ENCODE data around the gene EN2. TPM values are rescaled to one million over a fixed set of nuclear protein-coding genes. Genes with fewer than 3 reads are reported as not detected.

The EN2 gene
- total and polyA plus RNA-seq, 2 of the 4 experiments (the other 2 are of a cell fraction): not detected

DNA sequence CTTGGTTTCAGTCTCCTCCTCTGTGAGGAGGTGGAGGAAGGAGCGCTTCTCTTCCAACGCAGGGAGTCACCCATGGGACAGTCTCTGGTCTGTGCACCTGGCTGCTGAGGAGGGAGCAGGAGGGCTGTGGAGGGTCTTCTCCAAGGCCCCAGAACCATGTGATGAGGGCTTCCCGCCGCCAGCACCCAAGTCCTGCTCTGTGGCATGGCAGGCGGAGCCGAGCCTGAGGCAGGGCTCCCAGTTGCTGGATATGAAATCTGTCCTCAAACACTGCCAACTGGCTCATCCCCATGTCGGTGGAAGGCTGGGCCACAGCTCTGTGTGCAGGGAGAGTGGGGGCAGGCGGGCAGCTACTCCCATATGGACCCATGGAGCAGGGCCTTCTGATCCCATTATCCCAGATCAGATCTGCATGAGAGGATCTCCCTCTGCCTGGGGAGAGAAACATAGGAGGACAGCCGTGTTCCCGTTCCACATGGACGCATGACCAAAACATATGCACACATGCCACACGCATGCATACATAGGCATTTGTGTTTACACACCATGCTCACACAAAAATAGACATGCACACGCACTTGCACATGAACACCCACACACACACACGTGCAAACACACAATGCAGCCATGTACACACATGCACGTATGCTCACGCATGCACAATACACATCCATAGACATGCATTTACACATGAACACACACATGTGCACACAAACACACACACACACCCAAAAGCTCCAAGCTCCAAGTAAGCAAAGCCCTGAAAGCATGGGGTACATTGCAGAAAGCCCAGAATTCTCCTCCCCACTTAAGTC is 38.8 kb upstream of the EN2 start:
- Histone ChIP-seq H3K9ac (ENCODE audit: low read depth, low read length) (no peak overlapping the region), H4K91ac (ENCODE audit: insufficient read depth, low read depth, low read length) (no peak overlapping the region), H3K9me1 (ENCODE audit: insufficient read depth, low read length) (no peaks in the 10 kb centered on the region), H4K20me1 (ENCODE audit: insufficient read depth, low read length) (no peaks in the 10 kb centered on the region), H3K14ac (replicated peaks; ENCODE audit: low read depth, low read length) (no peak overlapping the region), H3K9me3 (ENCODE audit: control insufficient read depth, insufficient read depth, low read length) (no peaks in the 10 kb centered on the region), H3K4ac (ENCODE audit: low read depth, low read length) (no peak overlapping the region), H2AK5ac (ENCODE audit: low read depth, low read length) (no peak overlapping the region), H3K4me2 (ENCODE audit: low read depth, low read length) (no peak overlapping the region), H4K5ac (ENCODE audit: low read depth, low read length) (no peak overlapping the region), H2BK15ac (ENCODE audit: low read depth, low read length) (no peak overlapping the region), H3K18ac (ENCODE audit: low read depth, low read length) (no peak overlapping the region), H2BK5ac (ENCODE audit: low read depth, low read length, poor library complexity, severe bottlenecking) (no peak overlapping the region), H3K23ac (ENCODE audit: low read depth, low read length) (no peak overlapping the region), H3K27ac (ENCODE audit: insufficient read depth, low read length) (no peak overlapping the region), H2BK20ac (ENCODE audit: low read depth, low read length) (no peak overlapping the region), H3K4me1 (ENCODE audit: control insufficient read depth, insufficient read depth, low read length) (no peaks in the 10 kb centered on the region), H3K56ac (ENCODE audit: extremely low read depth, insufficient read depth, low read length) (no peak overlapping the region), H4K8ac (ENCODE audit: low read depth in 2 of 2, low read length in 2 of 2) (no peak overlapping the region), H3K4me3 (ENCODE audit: insufficient read depth, low read depth, low read length) (no peak overlapping the region), H3K36me3 (ENCODE audit: control insufficient read depth, insufficient read depth, low read length) (no peaks in the 10 kb centered on the region), H2BK120ac (ENCODE audit: low read depth, low read length) (no peak overlapping the region), H3K27me3 (ENCODE audit: control insufficient read depth, insufficient read depth, low read length) (no peaks in the 10 kb centered on the region; the same call in 1 of the 2 replicates), H2AK9ac (replicated peaks; ENCODE audit: low read depth, low read length, poor library complexity) (no peak overlapping the region), H2AFZ (replicated peaks; ENCODE audit: low read length, poor library complexity) (no peak overlapping the region), H3K79me1 (ENCODE audit: low read depth in 1 of 2, low read length in 2 of 2) (no peaks in the 10 kb centered on the region)
- ATAC-seq (ENCODE audit: low read depth) (no peak), DNase-seq (no peak)
- BruUV-seq (replicated peaks): no TSS peak
- ChIA-PET CTCF (no interaction called here), POLR2A (ENCODE audit: unreplicated experiment) (no interaction called here)
- no peak for TF ChIP-seq MXI1 (IDR thresholded peaks at IDR 0.05; ENCODE audit: borderline replicate concordance, low read depth, low read length)
- no peak for TF ChIP-seq MAFK (IDR thresholded peaks at IDR 0.05; ENCODE audit: low read depth, low read length)
- TF ChIP-seq NFE2L2 (IDR thresholded peaks at IDR 0.05; ENCODE audit: low read depth, low read length): no peak
- TF ChIP-seq CEBPB (IDR thresholded peaks at IDR 0.05; ENCODE audit: low read depth, low read length): no peak
- no peak for TF ChIP-seq BHLHE40 (IDR thresholded peaks at IDR 0.05; ENCODE audit: low read depth, low read length)
- no peak for TF ChIP-seq RCOR1 (IDR thresholded peaks at IDR 0.05; ENCODE audit: insufficient replicate concordance, low read length)
- TF ChIP-seq, protein P1, sequence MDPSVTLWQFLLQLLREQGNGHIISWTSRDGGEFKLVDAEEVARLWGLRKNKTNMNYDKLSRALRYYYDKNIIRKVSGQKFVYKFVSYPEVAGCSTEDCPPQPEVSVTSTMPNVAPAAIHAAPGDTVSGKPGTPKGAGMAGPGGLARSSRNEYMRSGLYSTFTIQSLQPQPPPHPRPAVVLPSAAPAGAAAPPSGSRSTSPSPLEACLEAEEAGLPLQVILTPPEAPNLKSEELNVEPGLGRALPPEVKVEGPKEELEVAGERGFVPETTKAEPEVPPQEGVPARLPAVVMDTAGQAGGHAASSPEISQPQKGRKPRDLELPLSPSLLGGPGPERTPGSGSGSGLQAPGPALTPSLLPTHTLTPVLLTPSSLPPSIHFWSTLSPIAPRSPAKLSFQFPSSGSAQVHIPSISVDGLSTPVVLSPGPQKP (IDR thresholded peaks at IDR 0.05; ENCODE audit: borderline replicate concordance, low read depth, low read length): no peak
- no peak for TF ChIP-seq CHD1 (IDR thresholded peaks at IDR 0.05; ENCODE audit: low read depth, low read length)
- no peak for TF ChIP-seq MAZ (IDR thresholded peaks at IDR 0.05; ENCODE audit: borderline replicate concordance, low read depth, low read length)
- TF ChIP-seq, protein P2, sequence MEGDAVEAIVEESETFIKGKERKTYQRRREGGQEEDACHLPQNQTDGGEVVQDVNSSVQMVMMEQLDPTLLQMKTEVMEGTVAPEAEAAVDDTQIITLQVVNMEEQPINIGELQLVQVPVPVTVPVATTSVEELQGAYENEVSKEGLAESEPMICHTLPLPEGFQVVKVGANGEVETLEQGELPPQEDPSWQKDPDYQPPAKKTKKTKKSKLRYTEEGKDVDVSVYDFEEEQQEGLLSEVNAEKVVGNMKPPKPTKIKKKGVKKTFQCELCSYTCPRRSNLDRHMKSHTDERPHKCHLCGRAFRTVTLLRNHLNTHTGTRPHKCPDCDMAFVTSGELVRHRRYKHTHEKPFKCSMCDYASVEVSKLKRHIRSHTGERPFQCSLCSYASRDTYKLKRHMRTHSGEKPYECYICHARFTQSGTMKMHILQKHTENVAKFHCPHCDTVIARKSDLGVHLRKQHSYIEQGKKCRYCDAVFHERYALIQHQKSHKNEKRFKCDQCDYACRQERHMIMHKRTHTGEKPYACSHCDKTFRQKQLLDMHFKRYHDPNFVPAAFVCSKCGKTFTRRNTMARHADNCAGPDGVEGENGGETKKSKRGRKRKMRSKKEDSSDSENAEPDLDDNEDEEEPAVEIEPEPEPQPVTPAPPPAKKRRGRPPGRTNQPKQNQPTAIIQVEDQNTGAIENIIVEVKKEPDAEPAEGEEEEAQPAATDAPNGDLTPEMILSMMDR (conservative IDR thresholded peaks at IDR 0.05; ENCODE audit: low read depth, low read length): no peak
- TF ChIP-seq RFX5 (IDR thresholded peaks at IDR 0.05; ENCODE audit: low read depth, low read length): no peak
- TF ChIP-seq, protein P3, sequence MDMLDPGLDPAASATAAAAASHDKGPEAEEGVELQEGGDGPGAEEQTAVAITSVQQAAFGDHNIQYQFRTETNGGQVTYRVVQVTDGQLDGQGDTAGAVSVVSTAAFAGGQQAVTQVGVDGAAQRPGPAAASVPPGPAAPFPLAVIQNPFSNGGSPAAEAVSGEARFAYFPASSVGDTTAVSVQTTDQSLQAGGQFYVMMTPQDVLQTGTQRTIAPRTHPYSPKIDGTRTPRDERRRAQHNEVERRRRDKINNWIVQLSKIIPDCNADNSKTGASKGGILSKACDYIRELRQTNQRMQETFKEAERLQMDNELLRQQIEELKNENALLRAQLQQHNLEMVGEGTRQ (IDR thresholded peaks at IDR 0.05; ENCODE audit: low read depth, low read length): no peak
- no peak for TF ChIP-seq FOS (IDR thresholded peaks at IDR 0.05; ENCODE audit: low read depth, low read length)
- no peak for TF ChIP-seq SMC3 (IDR thresholded peaks at IDR 0.05; ENCODE audit: low read depth, low read length)
- no peak for TF ChIP-seq POLR2A (IDR thresholded peaks at IDR 0.05; ENCODE audit: low read depth, low read length)
- no peak for TF ChIP-seq RAD21 (IDR thresholded peaks at IDR 0.05; ENCODE audit: low read length)
- dilution Hi-C loops (cut with HindIII; ENCODE audit: low sequenced_read_pairs, unreplicated experiment): no loop called here
- intact Hi-C loops (cut with micrococcal nuclease): no loop called here
- 69% methylated on average over 8 of the region's 16 CpGs; no CpG with 5 or more reads in 1 of the 2 experiments for WGBS, 2 experiments (ENCODE audit: extremely low coverage in 2 of 2, insufficient read length in 1 of 2)
- in situ Hi-C loops (cut with MboI; ENCODE audit: low sequenced_read_pairs): no loop called here
